HUES48 (cell line): Measurements from ENCODE around the gene ARID4A.
"Not testable (repeated sequence)": the region's sequence is repeated elsewhere in the genome, so short reads cannot be mapped to it uniquely, and the experiment has no call there.

Source experiments
- H3K27ac ChIP-seq: one replicate; pipeline ENCODE4 v1.7.0; 2013; ENCODE audit warnings: low read depth, low read length, inconsistent platforms
- H3K27me3 ChIP-seq: 2 replicates; pipeline ENCODE4 v1.6.1; 2013; ENCODE audit warnings: mild to moderate bottlenecking, low read length; ENCODE audit not compliant: control insufficient read depth, insufficient read depth
- H3K36me3 ChIP-seq: 2 replicates; pipeline ENCODE4 v1.6.1; 2013; ENCODE audit warnings: low read length; ENCODE audit not compliant: control insufficient read depth, insufficient read depth
- H3K4me1 ChIP-seq: 2 replicates; pipeline ENCODE4 v1.6.1; 2013; ENCODE audit warnings: mild to moderate bottlenecking, low read length; ENCODE audit not compliant: control insufficient read depth, insufficient read depth
- H3K4me3 ChIP-seq: 2 replicates; pipeline ENCODE4 v1.5.1; 2013; ENCODE audit warnings: mild to moderate bottlenecking, low read depth, low read length
- H3K9ac ChIP-seq: 2 replicates; pipeline ENCODE4 v1.6.1; 2013; ENCODE audit warnings: mild to moderate bottlenecking, low read depth, low read length, moderate library complexity
- H3K9me3 ChIP-seq: 2 replicates; pipeline ENCODE4 v1.6.1; 2013; ENCODE audit warnings: low read length; ENCODE audit not compliant: control insufficient read depth, insufficient read depth

The ARID4A gene

DNA sequence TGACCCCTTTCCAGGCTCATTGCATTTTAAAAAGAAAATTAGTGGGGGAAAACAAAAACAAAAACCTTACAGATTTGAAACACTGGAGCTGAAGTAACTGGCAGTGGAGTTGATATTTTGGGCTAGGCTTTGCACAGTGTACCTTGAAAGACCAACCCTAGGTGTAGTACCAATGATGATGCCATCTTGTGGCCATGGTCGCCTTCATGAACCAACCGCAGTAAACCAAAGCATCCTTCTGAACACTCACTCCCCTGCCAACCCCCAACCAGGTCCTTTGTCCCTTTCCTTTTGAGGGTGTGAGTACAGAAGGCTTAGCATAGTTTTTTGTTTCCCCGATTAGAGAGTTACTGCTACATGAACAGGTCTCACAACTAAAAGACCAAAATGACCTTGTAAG lies 103.2 kb downstream of the ARID4A start:
- Histone ChIP-seq H3K9me3 (no peaks in the 10 kb centered on the region), H3K9ac (no peak overlapping the region), H3K4me3 (no peak overlapping the region), H3K27ac (no peak overlapping the region), H3K27me3 (peaks cover 14% of the 10 kb centered on the region), H3K36me3 (no peaks in the 10 kb centered on the region), H3K4me1 (peaks cover 16% of the 10 kb centered on the region)

DNA sequence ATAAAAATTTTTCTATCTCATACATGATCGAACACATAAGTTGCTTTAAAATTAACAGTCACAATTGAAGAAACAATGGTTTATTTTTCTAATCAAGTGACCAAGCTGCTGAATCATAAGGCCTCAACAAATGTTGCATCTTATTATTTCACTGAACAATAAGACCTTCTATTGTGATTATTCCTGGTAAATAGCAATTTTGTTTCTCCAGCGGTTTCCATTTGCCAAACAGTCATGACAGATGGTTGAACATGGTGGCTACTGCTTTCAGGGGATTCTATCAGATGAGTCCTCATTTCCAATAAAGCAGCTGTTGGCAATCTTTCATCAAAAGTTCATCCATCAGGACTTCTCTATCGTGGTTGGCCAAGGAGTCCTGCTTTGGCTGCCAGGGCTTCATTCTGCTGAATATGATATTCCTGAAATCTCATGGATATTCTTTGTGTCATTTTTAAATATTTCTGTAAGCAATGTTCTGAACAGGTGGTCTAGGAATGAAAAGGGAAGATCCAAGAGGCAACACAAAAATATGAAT lies 110.4 kb downstream of the ARID4A start:
- Histone ChIP-seq H3K27me3 (no peaks in the 10 kb centered on the region), H3K4me1 (no peaks in the 10 kb centered on the region), H3K27ac (no peak overlapping the region), H3K9ac (no peak overlapping the region), H3K36me3 (peaks cover 49% of the 10 kb centered on the region), H3K4me3 (no peak overlapping the region), H3K9me3 (no peaks in the 10 kb centered on the region)

DNA sequence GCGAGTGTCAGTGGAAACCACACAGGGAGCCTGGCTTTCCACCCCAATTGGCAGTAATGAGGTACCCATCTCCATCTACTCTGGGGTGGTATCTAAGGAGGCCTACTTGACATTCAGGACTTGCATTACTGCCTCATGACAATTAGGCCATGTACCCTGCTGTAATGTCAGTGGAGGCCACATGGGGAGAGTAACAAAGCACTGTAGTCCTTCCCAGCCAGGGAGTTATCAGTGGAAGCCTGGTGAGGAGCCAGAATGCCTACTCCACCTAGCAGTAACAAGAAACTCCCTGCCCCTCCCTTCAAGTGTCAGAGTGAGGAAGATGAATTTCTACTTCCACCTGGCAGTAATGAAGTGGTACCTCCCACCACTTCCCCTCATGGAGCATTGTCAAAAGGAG lies 116.5 kb downstream of the ARID4A start:
- H3K27ac ChIP-seq: no peak overlapping the region
- H3K36me3 ChIP-seq: peaks cover 80% of the 10 kb centered on the region
- no peak overlapping the region for H3K4me3 ChIP-seq

DNA sequence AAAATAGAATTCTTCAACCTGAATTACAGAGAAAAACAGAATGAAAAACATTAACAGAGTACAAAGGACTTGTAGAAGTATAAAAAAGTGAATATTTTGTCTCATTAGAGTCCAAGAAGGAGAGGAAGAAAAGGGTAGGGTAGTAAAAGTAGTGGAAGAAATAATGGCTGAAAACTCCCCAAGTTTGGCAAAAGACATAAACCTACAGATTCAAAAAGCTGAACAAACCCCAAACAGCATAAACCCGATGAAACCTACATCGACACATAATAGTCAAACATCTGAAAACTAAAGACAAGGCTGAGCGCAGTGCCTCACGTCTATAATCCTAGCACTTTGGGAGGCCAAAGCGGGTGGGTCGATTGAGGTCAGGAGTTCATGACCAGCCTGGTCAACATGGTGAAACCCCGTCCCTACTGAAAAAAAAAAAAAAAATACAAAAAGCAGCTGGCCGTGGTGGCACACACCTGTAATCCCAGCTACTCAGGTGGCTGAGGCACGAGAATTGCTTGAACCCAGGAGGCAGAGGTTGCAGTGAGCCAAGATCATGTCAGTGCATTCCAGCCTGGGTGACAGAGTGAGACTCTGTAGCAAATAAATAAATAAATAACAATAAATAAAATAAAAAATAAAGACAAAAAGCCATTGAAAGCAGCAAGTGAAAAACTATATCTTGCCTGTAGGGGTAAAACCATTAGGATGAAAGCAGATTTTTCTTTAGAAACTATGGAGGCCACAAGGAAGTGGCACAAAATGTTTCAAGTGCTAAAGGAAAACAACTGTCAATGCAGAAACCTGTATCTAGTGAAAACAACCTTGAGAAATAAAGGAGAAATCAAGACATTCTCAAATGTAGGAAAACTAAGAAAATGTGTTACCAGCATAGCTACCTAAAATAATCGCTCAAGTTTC lies 117.5 kb downstream of the ARID4A start:
- no peak overlapping the region for H3K9ac ChIP-seq
- H3K27me3 ChIP-seq: no peaks in the 10 kb centered on the region
- H3K4me1 ChIP-seq: peaks cover 3% of the 10 kb centered on the region; the same call in 1 of the 2 replicates
- H3K27ac ChIP-seq: no peak overlapping the region
- no peak overlapping the region for H3K4me3 ChIP-seq
- no peaks in the 10 kb centered on the region for H3K9me3 ChIP-seq
- peaks cover 77% of the 10 kb centered on the region for H3K36me3 ChIP-seq

More for the DNA sequence above, 116.5 kb downstream of the ARID4A start:
- Histone ChIP-seq H3K4me1 (peaks cover 3% of the 10 kb centered on the region; the same call in 1 of the 2 replicates), H3K27me3 (no peaks in the 10 kb centered on the region), H3K9me3 (no peaks in the 10 kb centered on the region), H3K9ac (no peak overlapping the region)

DNA sequence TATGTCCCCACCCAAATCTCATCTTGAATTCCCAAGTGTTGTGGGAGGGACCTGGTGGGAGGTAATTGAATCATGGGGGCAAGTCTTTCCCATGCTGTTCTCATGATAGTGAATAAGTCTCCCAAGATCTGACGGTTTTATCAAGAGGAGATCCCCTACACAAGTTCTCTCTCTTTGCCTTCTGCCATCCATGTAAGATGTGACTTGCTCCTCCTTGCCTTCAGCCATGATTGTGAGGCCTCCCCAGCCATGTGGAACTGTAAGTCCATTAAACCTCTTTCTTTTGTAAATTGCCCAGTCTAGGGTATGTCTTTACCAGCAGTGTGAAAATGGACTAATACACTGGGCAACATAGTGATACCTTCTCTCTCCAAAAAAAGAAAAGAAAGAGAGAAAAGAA lies 118.6 kb downstream of the ARID4A start:
- not testable (repeated sequence) for H3K27ac ChIP-seq, H3K4me1 ChIP-seq, H3K4me3 ChIP-seq, H3K9ac ChIP-seq, H3K27me3 ChIP-seq, H3K9me3 ChIP-seq
- H3K36me3 ChIP-seq: peaks cover 79% of the 10 kb centered on the region
